WTC11 (cell line): ENCODE measurements around the gene DSC3. TPM values are rescaled to one million over a fixed set of nuclear protein-coding genes. Genes with fewer than 3 reads are reported as not detected.

Source experiments
- CBFB ChIP-seq: sonication (generic); formaldehyde crosslinking; IDR thresholded peaks from 2 replicates; pipeline ENCODE4 v1.8.1; 2022; ENCODE audit warnings: mild to moderate bottlenecking, low read depth, missing genetic modification reagents
- CREB1 ChIP-seq: sonication (generic); formaldehyde crosslinking; IDR thresholded peaks from 2 replicates; pipeline ENCODE4 v1.8.0; 2023; ENCODE audit warnings: mild to moderate bottlenecking, missing genetic modification reagents
- CREM ChIP-seq: sonication (generic); formaldehyde crosslinking; IDR thresholded peaks from 2 replicates; pipeline ENCODE4 v1.8.1; 2022; ENCODE audit warnings: mild to moderate bottlenecking, missing genetic modification reagents, moderate library complexity
- ETV6 ChIP-seq: sonication (generic); formaldehyde crosslinking; IDR thresholded peaks from 2 replicates; pipeline ENCODE4 v1.8.1; 2022; ENCODE audit warnings: mild to moderate bottlenecking, missing genetic modification reagents
- FOXK1 ChIP-seq: sonication (generic); formaldehyde crosslinking; IDR thresholded peaks from 2 replicates; pipeline ENCODE4 v1.8.0; 2022; ENCODE audit warnings: mild to moderate bottlenecking, moderate library complexity, missing genetic modification reagents
- GRHL2 ChIP-seq: fragments of 250-450 bp; sonication (Bioruptor Pico); IDR thresholded peaks from 2 replicates; pipeline ENCODE4 v1.8.0; 2022; ENCODE audit warnings: mild to moderate bottlenecking, moderate library complexity; ENCODE audit not compliant: insufficient replicate concordance, severe bottlenecking
- IRF2 ChIP-seq: sonication (generic); formaldehyde crosslinking; IDR thresholded peaks from 2 replicates; pipeline ENCODE4 v1.8.0; 2022; ENCODE audit warnings: low read depth, missing genetic modification reagents, borderline replicate concordance
- JUN ChIP-seq: sonication (generic); formaldehyde crosslinking; IDR thresholded peaks from 2 replicates; pipeline ENCODE4 v1.8.0; 2023; ENCODE audit warnings: mild to moderate bottlenecking, missing genetic modification reagents
- MXD4 ChIP-seq: fragments of 250-450 bp; sonication (Bioruptor Pico); IDR thresholded peaks from 2 replicates; pipeline ENCODE4 v1.8.0; 2021; ENCODE audit warnings: mild to moderate bottlenecking, moderate library complexity, borderline replicate concordance
- NFATC4 ChIP-seq: fragments of 250-450 bp; sonication (Bioruptor Pico); IDR thresholded peaks from 2 replicates; pipeline ENCODE4 v1.9.0; 2021; ENCODE audit warnings: mild to moderate bottlenecking
- NR1H2 ChIP-seq: sonication (generic); formaldehyde crosslinking; IDR thresholded peaks from 2 replicates; pipeline ENCODE4 v1.9.0; 2021; ENCODE audit warnings: mild to moderate bottlenecking, moderate library complexity, missing genetic modification reagents
- NR3C1 ChIP-seq: sonication (generic); formaldehyde crosslinking; conservative IDR thresholded peaks from 2 replicates; pipeline ENCODE4 v1.8.1; 2023; ENCODE audit warnings: low read depth, mild to moderate bottlenecking, missing genetic modification reagents
- RELA ChIP-seq: sonication (generic); formaldehyde crosslinking; IDR thresholded peaks from 2 replicates; pipeline ENCODE4 v1.8.1; 2022; ENCODE audit warnings: missing genetic modification reagents, mild to moderate bottlenecking, borderline replicate concordance
- RORB ChIP-seq: fragments of 250-450 bp; sonication (Bioruptor Pico); IDR thresholded peaks from 2 replicates; pipeline ENCODE4 v1.9.0; 2021; ENCODE audit warnings: mild to moderate bottlenecking
- TEAD4 ChIP-seq: sonication (generic); formaldehyde crosslinking; IDR thresholded peaks from 2 replicates; pipeline ENCODE4 v1.8.0; 2022; ENCODE audit warnings: mild to moderate bottlenecking, missing genetic modification reagents
- ZNF423 ChIP-seq: fragments of 250-450 bp; sonication (Bioruptor Pico); IDR thresholded peaks from 2 replicates; pipeline ENCODE4 v2.1.2; 2022; ENCODE audit warnings: mild to moderate bottlenecking, moderate library complexity
- total RNA-seq: library from RNA; stranded (reverse); gene quantifications from 3 replicates; pipeline ENCODE4 v1.2.3, GENCODE V29; 2021
- TF ChIP-seq, protein P1 (sequence below): sonication (generic); formaldehyde crosslinking; IDR thresholded peaks from 2 replicates; pipeline ENCODE4 v1.8.1; 2023; ENCODE audit warnings: mild to moderate bottlenecking, missing genetic modification reagents, moderate library complexity
- TF ChIP-seq, protein P2 (sequence below): fragments of 250-450 bp; sonication (Bioruptor Pico); IDR thresholded peaks from 2 replicates; pipeline ENCODE4 v1.9.0; 2021; ENCODE audit warnings: mild to moderate bottlenecking
- TF ChIP-seq, protein P3 (sequence below): sonication (generic); formaldehyde crosslinking; conservative IDR thresholded peaks from 2 replicates; pipeline ENCODE4 v1.8.1; 2023; ENCODE audit warnings: mild to moderate bottlenecking, low read depth, missing genetic modification reagents, moderate library complexity
- TF ChIP-seq, protein P4 (sequence below): sonication (generic); formaldehyde crosslinking; IDR thresholded peaks from 2 replicates; pipeline ENCODE4 v1.8.1; 2023; ENCODE audit warnings: mild to moderate bottlenecking, missing genetic modification reagents
- TF ChIP-seq, protein P5 (sequence below): sonication (generic); formaldehyde crosslinking; IDR thresholded peaks from 2 replicates; pipeline ENCODE4 v1.8.1; 2023; ENCODE audit warnings: mild to moderate bottlenecking, missing genetic modification reagents
- TF ChIP-seq, protein P6 (sequence below): sonication (generic); formaldehyde crosslinking; IDR thresholded peaks from 2 replicates; pipeline ENCODE4 v1.8.1; 2022; ENCODE audit warnings: missing genetic modification reagents, borderline replicate concordance
- TF ChIP-seq, protein P7 (sequence below): sonication (generic); formaldehyde crosslinking; IDR thresholded peaks from 2 replicates; pipeline ENCODE4 v1.8.1; 2022; ENCODE audit warnings: mild to moderate bottlenecking, missing genetic modification reagents, moderate library complexity, borderline replicate concordance
- TF ChIP-seq, protein P8 (sequence below): sonication (generic); formaldehyde crosslinking; IDR thresholded peaks from 2 replicates; pipeline ENCODE4 v1.8.0; 2022; ENCODE audit warnings: mild to moderate bottlenecking, missing genetic modification reagents
- TF ChIP-seq, protein P9 (sequence below): sonication (generic); formaldehyde crosslinking; IDR thresholded peaks from 2 replicates; pipeline ENCODE4 v1.8.1; 2023; ENCODE audit warnings: mild to moderate bottlenecking, moderate library complexity, missing genetic modification reagents

Gene DSC3
- total RNA-seq, 1 experiment from 2014 or later = 2.6 TPM

DNA sequence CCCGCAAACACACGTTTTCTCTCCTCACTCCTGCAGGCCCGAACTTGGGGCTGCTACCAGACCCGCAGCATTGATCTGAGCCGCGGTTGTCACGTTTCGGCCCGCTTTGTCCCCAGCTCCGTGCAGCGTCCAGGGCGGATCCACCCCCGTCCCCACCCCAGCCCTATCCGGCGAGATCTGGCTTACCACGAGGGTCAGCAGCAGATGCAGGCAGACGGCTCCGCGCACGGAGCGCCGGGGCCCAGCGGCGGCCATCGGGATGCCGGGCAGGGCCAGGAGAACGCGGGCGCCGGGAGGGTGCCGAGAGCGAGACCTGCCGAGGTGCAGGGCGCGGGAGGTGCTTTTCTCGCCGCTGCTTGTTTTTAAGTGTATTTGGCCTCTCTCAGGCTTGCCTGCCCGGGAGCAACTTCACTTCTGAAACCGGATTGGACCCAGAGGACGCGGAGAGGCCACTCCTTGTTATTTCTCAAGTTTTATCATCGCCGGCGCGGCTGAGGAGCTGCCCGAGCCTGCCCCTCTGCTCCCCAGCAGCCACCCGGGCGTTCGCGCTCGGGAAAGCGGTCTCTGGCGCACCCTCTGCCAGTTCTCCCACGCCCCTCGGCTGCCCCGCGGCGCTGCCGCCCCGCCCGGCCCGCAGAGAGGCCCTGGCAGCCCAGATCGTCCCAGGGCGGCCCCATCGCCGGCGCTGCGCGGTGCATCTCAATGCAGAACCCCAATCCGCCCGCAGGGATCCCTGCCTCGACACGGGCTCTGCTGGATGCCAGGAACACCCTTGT is at the start of gene DSC3 (continued):
- TF ChIP-seq, protein P1, sequence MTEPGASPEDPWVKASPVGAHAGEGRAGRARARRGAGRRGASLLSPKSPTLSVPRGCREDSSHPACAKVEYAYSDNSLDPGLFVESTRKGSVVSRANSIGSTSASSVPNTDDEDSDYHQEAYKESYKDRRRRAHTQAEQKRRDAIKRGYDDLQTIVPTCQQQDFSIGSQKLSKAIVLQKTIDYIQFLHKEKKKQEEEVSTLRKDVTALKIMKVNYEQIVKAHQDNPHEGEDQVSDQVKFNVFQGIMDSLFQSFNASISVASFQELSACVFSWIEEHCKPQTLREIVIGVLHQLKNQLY (CRISPR knock-in tag) = no peak
- TF ChIP-seq, protein P2, sequence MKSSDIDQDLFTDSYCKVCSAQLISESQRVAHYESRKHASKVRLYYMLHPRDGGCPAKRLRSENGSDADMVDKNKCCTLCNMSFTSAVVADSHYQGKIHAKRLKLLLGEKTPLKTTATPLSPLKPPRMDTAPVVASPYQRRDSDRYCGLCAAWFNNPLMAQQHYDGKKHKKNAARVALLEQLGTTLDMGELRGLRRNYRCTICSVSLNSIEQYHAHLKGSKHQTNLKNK (CRISPR knock-in tag) = no peak
- no peak for TF ChIP-seq JUN (CRISPR knock-in tag)
- TF ChIP-seq, protein P3, sequence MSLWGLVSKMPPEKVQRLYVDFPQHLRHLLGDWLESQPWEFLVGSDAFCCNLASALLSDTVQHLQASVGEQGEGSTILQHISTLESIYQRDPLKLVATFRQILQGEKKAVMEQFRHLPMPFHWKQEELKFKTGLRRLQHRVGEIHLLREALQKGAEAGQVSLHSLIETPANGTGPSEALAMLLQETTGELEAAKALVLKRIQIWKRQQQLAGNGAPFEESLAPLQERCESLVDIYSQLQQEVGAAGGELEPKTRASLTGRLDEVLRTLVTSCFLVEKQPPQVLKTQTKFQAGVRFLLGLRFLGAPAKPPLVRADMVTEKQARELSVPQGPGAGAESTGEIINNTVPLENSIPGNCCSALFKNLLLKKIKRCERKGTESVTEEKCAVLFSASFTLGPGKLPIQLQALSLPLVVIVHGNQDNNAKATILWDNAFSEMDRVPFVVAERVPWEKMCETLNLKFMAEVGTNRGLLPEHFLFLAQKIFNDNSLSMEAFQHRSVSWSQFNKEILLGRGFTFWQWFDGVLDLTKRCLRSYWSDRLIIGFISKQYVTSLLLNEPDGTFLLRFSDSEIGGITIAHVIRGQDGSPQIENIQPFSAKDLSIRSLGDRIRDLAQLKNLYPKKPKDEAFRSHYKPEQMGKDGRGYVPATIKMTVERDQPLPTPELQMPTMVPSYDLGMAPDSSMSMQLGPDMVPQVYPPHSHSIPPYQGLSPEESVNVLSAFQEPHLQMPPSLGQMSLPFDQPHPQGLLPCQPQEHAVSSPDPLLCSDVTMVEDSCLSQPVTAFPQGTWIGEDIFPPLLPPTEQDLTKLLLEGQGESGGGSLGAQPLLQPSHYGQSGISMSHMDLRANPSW (CRISPR knock-in tag) = no peak
- no peak for TF ChIP-seq IRF2
- peak; percentile 49 for TF ChIP-seq ZNF423 (CRISPR knock-in tag)
- TF ChIP-seq, protein P4, sequence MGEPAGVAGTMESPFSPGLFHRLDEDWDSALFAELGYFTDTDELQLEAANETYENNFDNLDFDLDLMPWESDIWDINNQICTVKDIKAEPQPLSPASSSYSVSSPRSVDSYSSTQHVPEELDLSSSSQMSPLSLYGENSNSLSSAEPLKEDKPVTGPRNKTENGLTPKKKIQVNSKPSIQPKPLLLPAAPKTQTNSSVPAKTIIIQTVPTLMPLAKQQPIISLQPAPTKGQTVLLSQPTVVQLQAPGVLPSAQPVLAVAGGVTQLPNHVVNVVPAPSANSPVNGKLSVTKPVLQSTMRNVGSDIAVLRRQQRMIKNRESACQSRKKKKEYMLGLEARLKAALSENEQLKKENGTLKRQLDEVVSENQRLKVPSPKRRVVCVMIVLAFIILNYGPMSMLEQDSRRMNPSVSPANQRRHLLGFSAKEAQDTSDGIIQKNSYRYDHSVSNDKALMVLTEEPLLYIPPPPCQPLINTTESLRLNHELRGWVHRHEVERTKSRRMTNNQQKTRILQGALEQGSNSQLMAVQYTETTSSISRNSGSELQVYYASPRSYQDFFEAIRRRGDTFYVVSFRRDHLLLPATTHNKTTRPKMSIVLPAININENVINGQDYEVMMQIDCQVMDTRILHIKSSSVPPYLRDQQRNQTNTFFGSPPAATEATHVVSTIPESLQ (CRISPR knock-in tag) = no peak
- no peak for TF ChIP-seq MXD4 (CRISPR knock-in tag)
- TF ChIP-seq, protein P5, sequence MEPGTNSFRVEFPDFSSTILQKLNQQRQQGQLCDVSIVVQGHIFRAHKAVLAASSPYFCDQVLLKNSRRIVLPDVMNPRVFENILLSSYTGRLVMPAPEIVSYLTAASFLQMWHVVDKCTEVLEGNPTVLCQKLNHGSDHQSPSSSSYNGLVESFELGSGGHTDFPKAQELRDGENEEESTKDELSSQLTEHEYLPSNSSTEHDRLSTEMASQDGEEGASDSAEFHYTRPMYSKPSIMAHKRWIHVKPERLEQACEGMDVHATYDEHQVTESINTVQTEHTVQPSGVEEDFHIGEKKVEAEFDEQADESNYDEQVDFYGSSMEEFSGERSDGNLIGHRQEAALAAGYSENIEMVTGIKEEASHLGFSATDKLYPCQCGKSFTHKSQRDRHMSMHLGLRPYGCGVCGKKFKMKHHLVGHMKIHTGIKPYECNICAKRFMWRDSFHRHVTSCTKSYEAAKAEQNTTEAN (CRISPR knock-in tag) = 0 out of 2 replicates have a peak, but pooled peaks have one; percentile 13
- TF ChIP-seq NFATC4 (CRISPR knock-in tag) = no peak
- TF ChIP-seq, protein P6, sequence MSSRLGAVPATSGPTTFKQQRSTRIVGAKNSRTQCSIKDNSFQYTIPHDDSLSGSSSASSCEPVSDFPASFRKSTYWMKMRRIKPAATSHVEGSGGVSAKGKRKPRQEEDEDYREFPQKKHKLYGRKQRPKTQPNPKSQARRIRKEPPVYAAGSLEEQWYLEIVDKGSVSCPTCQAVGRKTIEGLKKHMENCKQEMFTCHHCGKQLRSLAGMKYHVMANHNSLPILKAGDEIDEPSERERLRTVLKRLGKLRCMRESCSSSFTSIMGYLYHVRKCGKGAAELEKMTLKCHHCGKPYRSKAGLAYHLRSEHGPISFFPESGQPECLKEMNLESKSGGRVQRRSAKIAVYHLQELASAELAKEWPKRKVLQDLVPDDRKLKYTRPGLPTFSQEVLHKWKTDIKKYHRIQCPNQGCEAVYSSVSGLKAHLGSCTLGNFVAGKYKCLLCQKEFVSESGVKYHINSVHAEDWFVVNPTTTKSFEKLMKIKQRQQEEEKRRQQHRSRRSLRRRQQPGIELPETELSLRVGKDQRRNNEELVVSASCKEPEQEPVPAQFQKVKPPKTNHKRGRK (CRISPR knock-in tag) = no peak
- TF ChIP-seq, protein P7, sequence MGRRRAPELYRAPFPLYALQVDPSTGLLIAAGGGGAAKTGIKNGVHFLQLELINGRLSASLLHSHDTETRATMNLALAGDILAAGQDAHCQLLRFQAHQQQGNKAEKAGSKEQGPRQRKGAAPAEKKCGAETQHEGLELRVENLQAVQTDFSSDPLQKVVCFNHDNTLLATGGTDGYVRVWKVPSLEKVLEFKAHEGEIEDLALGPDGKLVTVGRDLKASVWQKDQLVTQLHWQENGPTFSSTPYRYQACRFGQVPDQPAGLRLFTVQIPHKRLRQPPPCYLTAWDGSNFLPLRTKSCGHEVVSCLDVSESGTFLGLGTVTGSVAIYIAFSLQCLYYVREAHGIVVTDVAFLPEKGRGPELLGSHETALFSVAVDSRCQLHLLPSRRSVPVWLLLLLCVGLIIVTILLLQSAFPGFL (CRISPR knock-in tag) = no peak
- TF ChIP-seq NR1H2 = no peak
- no peak for TF ChIP-seq GRHL2 (CRISPR knock-in tag)
- TF ChIP-seq FOXK1 = peak; percentile 73
- no peak for TF ChIP-seq CBFB (CRISPR knock-in tag)
- no peak for TF ChIP-seq CREB1 (CRISPR knock-in tag)
- no peak for TF ChIP-seq RORB (CRISPR knock-in tag)
- no peak for TF ChIP-seq NR3C1 (CRISPR knock-in tag)
- no peak for TF ChIP-seq TEAD4 (CRISPR knock-in tag)
- TF ChIP-seq, protein P8, sequence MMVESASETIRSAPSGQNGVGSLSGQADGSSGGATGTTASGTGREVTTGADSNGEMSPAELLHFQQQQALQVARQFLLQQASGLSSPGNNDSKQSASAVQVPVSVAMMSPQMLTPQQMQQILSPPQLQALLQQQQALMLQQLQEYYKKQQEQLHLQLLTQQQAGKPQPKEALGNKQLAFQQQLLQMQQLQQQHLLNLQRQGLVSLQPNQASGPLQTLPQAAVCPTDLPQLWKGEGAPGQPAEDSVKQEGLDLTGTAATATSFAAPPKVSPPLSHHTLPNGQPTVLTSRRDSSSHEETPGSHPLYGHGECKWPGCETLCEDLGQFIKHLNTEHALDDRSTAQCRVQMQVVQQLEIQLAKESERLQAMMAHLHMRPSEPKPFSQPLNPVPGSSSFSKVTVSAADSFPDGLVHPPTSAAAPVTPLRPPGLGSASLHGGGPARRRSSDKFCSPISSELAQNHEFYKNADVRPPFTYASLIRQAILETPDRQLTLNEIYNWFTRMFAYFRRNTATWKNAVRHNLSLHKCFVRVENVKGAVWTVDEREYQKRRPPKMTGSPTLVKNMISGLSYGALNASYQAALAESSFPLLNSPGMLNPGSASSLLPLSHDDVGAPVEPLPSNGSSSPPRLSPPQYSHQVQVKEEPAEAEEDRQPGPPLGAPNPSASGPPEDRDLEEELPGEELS (CRISPR knock-in tag) = no peak
- no peak for TF ChIP-seq RELA (CRISPR knock-in tag)
- TF ChIP-seq, protein P9, sequence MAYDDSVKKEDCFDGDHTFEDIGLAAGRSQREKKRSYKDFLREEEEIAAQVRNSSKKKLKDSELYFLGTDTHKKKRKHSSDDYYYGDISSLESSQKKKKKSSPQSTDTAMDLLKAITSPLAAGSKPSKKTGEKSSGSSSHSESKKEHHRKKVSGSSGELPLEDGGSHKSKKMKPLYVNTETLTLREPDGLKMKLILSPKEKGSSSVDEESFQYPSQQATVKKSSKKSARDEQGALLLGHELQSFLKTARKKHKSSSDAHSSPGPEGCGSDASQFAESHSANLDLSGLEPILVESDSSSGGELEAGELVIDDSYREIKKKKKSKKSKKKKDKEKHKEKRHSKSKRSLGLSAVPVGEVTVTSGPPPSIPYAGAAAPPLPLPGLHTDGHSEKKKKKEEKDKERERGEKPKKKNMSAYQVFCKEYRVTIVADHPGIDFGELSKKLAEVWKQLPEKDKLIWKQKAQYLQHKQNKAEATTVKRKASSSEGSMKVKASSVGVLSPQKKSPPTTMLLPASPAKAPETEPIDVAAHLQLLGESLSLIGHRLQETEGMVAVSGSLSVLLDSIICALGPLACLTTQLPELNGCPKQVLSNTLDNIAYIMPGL (CRISPR knock-in tag) = peak; percentile 78; the same call in 1 of the 2 replicates
- TF ChIP-seq ETV6 (CRISPR knock-in tag) = 0 out of 2 replicates have a peak, but pooled peaks have one; percentile 32
- TF ChIP-seq CREM = no peak
